HG03469 (cell line): ENCODE data around the gene CD164L2.

ENCODE experiments used
- ATAC-seq: cut with Tn5 transposase; IDR thresholded peaks from one replicate; pipeline ENCODE4 v1.9.1; 2021; ENCODE audit warnings: mild to moderate bottlenecking, moderate library complexity, moderate number of reproducible peaks; ENCODE audit not compliant: unreplicated experiment

Gene CD164L2

GRCh38 chr1:27365372-27366112 is 17.6 kb downstream of the CD164L2 start:
- no peak for ATAC-seq

DNA sequence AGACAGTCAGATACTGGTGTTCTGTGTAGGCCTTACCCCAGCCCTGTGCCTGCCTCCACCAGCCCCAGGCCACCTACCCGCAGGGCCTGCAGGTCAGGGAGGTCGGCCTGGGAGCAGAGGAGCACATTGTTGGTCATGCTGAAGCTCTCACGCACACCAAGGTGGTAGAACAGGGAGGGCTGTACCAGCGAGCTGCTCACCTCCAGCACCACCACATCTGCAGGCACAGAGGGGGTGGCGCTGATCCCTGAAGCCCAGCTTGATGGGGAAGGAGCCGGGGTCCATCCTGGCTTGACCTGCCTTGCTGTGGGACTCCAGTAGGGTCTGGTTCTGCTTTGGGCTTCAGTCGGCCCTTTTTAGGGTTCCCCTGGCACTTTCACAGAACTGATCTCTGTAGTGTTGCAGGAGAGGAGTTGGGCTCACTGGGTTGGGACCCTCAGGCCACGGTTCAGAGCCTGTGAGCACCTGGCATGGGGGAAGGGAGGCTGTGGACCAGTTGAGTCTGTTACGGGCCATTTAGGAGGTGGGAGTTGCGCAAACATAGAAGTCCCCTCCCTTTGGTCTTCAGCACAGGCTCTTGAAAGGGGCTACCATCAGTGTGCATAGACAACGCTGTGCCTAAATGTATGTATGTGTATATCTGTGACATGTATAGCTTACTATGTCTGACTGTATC is 18.3 kb downstream of the CD164L2 start:
- no peak for ATAC-seq

DNA sequence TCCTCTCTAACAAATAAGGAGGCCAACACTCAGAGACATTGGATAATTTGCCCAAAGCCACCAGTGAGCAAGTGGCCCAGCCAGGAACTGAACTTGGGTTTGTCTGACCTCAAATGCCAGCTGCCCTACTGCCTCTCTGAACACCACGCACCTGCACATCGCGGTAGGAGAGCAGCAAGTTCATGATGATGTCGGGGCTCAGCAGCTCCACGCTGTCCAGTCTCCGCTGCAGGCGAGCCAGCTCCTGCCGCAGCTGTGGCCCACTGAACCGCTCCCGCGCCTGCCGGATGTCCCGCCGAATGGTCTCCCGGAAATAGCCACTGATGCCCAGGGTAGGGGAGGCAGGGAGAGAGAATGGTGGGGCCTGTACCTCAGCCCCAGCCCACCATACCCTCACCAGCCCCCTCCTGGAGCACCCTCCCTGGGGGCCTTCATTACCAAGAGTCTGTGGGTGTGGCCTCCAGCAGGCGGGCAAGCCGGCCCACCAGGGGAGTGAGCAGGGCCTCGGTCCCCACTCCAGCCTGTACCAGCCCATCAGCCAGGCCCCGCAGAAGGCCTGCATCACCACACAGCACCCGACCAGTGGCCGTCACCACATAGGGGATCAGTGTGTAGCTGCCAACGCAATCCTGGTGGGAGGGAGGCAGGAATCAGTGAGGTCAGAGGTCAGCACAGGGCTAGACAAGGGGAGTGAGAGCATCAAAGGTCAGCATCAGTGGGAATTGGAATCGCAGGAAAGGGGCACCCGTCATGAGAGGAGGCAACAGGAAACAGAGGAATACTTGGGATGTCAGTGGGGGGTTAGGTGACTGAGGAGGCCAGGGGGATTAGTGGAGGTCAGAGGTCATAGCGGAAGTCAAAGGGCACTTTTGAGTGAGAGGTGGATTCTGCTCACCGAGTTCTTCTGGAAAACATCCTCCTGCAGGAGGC is 19.1 kb downstream of the CD164L2 start:
- ATAC-seq: no peak

DNA sequence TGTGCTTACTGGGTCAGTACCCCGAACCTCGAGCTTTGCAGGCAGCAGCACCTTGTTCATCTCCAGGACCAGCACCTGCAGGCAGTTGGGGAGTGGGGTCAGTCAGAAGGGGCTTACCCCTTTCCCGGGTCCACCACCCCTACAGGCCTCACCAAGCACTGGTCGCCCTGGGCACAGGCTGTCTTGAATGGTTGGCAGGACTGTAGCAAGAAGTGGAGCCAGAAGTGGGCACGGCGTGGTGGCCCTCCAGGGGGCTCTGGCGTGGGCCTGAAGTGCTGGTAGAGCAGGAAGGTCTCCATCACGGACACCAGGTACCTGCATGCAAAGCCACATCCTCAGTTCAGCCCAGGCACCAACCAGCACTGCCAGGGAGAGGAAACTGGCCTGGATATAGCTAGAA is 21.6 kb downstream of the CD164L2 start:
- no peak for ATAC-seq

DNA sequence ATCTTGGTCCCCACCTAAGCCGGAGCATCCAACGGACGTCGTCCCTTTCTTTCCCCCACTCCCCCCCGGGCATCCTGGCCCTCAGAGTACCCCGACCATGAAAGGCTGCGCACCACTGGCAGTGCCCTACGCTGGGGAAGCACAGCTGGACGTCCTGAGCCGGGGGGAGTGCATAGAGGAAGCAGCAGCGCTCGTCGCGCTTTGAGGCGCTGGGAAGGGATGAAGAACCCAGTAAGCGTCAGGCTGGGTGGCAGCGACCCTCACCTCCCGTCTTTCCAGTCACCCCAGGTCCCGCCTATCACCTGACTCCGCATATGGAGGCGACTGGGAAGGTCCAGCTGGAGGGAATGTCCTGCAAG is 22.1 kb downstream of the CD164L2 start:
- no peak for ATAC-seq

- no peak for ATAC-seq
Observed at GRCh38 chr1:27360159-27361043, 22.7 kb downstream of the CD164L2 start.

DNA sequence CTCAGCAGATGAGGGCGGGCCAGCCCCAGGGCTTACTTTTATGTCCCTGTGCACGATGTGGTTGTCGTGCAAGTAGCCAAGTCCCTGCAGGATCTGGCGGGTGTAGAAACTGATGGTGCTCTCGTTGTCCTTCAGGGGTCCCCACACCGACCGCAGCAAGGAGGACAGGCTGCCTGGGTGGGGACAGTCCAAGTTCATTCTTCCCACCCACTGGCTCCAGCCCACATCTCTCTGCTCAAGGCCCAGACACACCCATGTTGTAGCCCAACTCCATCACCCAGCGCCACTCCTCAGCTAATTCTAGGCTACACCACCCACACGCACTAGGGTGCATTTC is 23.3 kb downstream of the CD164L2 start:
- ATAC-seq: no peak

DNA sequence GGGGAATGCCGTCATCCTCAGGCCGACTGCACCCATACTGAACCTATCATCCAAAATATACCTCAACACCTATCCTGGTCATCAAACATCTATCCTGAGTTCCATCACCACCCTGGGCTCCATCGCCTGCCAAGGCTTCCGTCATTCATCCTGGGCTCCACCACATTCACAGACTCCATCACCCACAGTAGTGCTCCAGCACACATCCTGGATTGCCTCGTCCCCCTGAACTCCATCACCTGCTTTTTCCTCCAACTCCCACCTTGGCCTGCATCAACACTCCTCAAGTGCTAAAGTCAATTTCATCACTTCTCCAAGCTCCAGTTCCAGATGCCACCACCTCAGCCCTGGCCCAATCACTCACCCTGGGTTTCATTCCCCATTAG is 24.2 kb downstream of the CD164L2 start:
- ATAC-seq: no peak

GRCh38 chr1:27358038-27358927 is 24.9 kb downstream of the CD164L2 start:
- ATAC-seq: no peak

DNA sequence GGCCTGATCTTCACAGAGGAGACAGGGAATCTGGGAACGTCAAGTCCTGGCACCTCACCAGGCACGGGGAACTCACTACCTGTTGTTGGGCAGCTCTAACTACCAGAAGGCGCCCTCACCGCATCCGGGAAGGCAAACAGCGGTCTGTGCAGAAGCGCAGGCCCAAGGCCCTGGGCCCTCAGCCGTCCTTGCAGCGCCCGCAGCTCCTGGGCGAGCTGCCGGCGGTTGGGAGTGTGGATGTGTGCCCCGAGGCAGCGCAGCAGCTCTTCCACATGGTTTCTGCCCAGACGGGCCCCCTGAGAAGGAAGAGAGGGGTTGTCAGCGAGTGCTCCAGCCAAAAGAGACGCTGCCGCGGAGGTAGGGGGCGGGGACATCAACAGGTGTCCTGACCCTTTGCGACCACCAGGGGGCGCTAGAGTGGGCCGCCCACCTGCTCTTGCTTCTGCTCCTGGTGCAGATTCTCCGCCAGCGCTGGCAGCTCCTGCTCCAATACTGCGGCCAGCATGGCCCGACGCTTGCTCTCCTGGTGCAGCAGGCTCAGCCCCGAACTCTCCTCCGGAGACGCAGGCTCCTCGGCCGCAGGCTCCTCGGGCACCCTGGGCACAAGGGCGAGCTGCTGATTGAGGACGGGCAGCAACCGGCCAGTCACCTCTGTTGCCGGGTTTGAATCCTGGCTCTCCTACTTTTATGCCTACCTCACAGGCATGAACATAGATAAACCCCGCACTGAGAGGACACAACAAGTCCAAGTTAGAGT is 25.7 kb downstream of the CD164L2 start:
- no peak for ATAC-seq

- no peak for ATAC-seq
Observed at GRCh38 chr1:27356619-27357280, 26.4 kb downstream of the CD164L2 start.

- no peak for ATAC-seq
Observed at GRCh38 chr1:27356277-27356618, 26.9 kb downstream of the CD164L2 start.

DNA sequence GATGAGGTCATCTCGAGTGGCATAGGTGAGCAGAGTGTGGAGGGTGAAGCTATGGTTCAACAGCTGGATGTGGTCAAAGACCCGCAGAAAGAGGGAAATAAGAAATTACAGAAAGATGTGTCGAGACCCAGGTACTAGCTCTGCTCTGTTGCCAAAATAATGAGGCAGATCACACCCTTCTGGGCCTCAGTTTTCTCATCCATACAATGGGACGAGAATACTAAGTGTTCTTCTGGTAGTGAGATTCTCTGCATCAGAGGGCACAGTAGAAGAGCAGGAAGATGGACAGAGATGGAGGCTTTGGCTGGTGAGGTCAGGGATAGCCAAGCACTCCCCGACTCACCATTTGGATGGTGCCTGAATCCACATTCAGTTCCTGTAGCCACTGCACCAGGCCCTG is 27.4 kb downstream of the CD164L2 start:
- ATAC-seq: no peak

DNA sequence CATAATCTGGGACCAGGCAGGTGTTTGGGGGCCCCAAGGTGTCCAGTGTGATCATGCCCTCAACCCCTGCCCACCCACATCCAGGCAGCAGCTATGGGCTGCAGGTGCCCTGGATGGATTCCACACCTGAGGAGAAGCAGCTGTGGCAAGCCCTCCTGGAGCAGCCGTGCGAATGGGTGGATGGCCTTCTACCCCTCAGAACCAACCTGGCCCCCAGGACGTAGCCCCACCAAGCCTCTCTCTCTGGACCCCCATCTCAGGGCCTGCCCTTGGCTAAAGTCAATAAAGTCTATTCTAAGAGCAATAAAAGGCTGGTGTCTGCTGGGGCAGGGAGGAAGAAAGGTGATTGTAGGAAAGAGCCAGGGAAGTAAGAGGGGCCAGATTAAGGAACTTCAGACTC is 29.5 kb downstream of the CD164L2 start:
- no peak for ATAC-seq

DNA sequence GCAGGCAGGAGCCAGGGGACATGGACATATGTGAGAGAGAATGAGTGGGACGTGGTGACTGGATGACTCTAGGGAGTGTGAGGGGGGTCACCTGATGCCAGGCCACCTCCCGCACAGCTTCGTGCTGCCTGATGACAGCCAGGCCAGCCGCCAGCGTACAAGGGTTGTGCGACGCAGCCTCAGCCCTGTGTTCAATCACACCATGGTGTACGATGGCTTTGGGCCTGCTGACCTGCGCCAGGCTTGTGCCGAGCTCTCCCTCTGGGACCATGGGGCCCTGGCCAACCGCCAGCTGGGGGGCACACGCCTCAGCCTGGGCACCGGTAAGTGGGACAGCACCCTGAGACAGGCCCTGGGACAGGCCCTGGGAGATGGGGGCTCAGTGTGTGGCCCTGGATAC is 30.0 kb downstream of the CD164L2 start:
- no peak for ATAC-seq

DNA sequence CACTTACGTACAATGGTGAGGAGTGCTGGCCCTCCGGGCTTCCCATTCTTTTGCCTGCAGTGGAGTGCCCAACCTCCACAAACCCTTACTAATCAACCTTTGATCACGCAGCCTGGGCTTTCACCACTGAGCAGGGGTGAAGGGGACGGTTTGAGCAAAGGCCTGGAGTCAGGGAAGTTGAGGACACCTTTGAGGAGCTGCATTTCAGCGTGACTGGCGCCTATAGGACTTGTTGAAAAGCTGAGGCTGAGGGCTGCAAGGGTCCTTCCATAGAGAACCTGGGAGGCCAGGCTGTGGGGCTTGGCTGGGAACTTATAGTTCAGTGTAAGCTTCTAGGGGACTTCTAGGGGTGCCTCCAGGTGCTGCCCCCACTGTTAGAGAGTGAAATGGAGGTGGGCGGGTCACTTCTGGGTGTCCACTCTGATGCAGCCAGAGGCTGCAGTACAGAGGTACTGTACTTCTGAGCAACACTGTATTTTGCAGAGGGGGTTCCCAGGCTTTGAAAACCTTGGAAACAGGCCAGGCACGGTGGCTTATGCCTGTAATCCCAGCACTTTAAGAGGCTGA is 31.5 kb downstream of the CD164L2 start:
- ATAC-seq: no peak

- no peak for ATAC-seq
Observed at GRCh38 chr1:27350663-27351540, 32.2 kb downstream of the CD164L2 start.
